Measurements from ENCODE around the gene MROH8.

DNA sequence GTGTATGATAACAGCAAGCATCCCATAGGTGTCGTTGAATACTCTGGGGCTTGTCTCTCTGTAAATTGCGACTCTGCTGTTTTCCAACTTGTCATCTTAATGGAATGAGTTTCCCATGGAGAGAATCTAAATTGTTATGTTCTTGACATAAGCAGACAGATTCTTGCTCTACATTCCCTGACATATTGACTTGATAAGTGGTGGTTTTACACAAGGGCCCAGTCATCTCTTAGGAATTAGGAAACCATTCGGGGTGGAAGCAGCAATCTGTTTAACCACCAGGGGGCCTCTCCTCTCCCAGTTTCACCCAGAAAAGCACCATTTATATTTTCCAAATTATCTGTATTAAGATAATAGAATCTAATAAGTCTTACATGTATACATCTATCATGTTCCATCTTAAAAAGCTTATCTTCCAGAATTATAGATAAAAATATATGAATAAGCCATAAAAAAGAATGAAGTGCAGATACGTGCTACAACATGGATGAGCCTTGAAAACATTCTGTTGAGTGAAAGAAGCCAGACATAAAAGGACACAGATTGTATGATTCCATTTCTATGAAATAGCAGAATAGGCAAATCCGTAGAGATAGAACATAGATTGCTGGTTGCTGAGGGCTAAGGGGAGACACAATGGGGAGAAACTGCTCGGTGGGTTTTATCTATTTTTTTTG lies 23.1 kb upstream of the MROH8 start:
- TF ChIP-seq, protein P1, sequence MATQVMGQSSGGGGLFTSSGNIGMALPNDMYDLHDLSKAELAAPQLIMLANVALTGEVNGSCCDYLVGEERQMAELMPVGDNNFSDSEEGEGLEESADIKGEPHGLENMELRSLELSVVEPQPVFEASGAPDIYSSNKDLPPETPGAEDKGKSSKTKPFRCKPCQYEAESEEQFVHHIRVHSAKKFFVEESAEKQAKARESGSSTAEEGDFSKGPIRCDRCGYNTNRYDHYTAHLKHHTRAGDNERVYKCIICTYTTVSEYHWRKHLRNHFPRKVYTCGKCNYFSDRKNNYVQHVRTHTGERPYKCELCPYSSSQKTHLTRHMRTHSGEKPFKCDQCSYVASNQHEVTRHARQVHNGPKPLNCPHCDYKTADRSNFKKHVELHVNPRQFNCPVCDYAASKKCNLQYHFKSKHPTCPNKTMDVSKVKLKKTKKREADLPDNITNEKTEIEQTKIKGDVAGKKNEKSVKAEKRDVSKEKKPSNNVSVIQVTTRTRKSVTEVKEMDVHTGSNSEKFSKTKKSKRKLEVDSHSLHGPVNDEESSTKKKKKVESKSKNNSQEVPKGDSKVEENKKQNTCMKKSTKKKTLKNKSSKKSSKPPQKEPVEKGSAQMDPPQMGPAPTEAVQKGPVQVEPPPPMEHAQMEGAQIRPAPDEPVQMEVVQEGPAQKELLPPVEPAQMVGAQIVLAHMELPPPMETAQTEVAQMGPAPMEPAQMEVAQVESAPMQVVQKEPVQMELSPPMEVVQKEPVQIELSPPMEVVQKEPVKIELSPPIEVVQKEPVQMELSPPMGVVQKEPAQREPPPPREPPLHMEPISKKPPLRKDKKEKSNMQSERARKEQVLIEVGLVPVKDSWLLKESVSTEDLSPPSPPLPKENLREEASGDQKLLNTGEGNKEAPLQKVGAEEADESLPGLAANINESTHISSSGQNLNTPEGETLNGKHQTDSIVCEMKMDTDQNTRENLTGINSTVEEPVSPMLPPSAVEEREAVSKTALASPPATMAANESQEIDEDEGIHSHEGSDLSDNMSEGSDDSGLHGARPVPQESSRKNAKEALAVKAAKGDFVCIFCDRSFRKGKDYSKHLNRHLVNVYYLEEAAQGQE (IDR thresholded peaks at IDR 0.05; ENCODE audit: insufficient read depth in 1 of 2, low read depth in 2 of 2, low read length in 2 of 2) = no peak
- TF ChIP-seq SIN3A (IDR thresholded peaks at IDR 0.05; ENCODE audit: borderline replicate concordance, insufficient read depth, low read length) = no peak
- TF ChIP-seq POLR2AphosphoS5 (IDR thresholded peaks at IDR 0.05; ENCODE audit: low read depth, low read length) = no peak
- TF ChIP-seq TAF1 (IDR thresholded peaks at IDR 0.05; ENCODE audit: borderline replicate concordance, insufficient read depth, low read length) = no peak
